SH-SY5Y (cell line): ENCODE measurements around the gene ZFHX3.
A peak's percentile ranks its signal among the peaks of the same experiment; 100 is the strongest.

Source experiments
- GATA2 ChIP-seq: IDR thresholded peaks from 2 replicates; pipeline ENCODE4 v1.6.1; 2011; ENCODE audit warnings: mild to moderate bottlenecking, low read depth, low read length
- GATA3 ChIP-seq: IDR thresholded peaks from 2 replicates; pipeline ENCODE4 v1.6.1; 2011; ENCODE audit warnings: low read depth, mild to moderate bottlenecking, low read length, moderate library complexity

The ZFHX3 gene

GRCh38 chr16:72814226-72814625 is 233.7 kb downstream of the ZFHX3 start:
- TF ChIP-seq GATA2 = no peak
- no peak for TF ChIP-seq GATA3

GRCh38 chr16:72812672-72813071 is 235.3 kb downstream of the ZFHX3 start:
- TF ChIP-seq GATA3 (no peak), GATA2 (no peak)

- TF ChIP-seq GATA2 (no peak), GATA3 (no peak)
Measured at GRCh38 chr16:72811876-72812275, 236.1 kb downstream of the ZFHX3 start.

GRCh38 chr16:72811188-72811720 is 236.7 kb downstream of the ZFHX3 start:
- TF ChIP-seq GATA3 (no peak), GATA2 (no peak)

- no peak for TF ChIP-seq GATA2
- TF ChIP-seq GATA3 = no peak
Measured at GRCh38 chr16:72810480-72810879, 237.4 kb downstream of the ZFHX3 start.

GRCh38 chr16:72809446-72809845 is 238.5 kb downstream of the ZFHX3 start:
- TF ChIP-seq GATA3 (no peak), GATA2 (no peak)

- TF ChIP-seq GATA2 (no peak), GATA3 (no peak)
Measured at GRCh38 chr16:72808754-72809153, 239.2 kb downstream of the ZFHX3 start.

- TF ChIP-seq GATA3 (no peak), GATA2 (0 out of 2 replicates have a peak, but pooled peaks have one; percentile 23)
Measured at GRCh38 chr16:72807245-72807644, 240.7 kb downstream of the ZFHX3 start.

GRCh38 chr16:72805486-72805885 is 242.4 kb downstream of the ZFHX3 start:
- TF ChIP-seq GATA3 (no peak), GATA2 (no peak)

- no peak for TF ChIP-seq GATA2
- TF ChIP-seq GATA3 = no peak
Measured at GRCh38 chr16:72800524-72801161, 247.3 kb downstream of the ZFHX3 start.

GRCh38 chr16:72798264-72798663 is 249.7 kb downstream of the ZFHX3 start:
- TF ChIP-seq GATA2 (no peak), GATA3 (no peak)

- TF ChIP-seq GATA3 = no peak
- no peak for TF ChIP-seq GATA2
Measured at GRCh38 chr16:72797621-72798020, 250.3 kb downstream of the ZFHX3 start.

GRCh38 chr16:72796222-72796621 is 251.7 kb downstream of the ZFHX3 start:
- TF ChIP-seq GATA3 (no peak), GATA2 (no peak)

- TF ChIP-seq GATA3 (no peak), GATA2 (no peak)
Measured at GRCh38 chr16:72794986-72795385, 252.9 kb downstream of the ZFHX3 start.

- no peak for TF ChIP-seq GATA3
- TF ChIP-seq GATA2 = no peak
Measured at GRCh38 chr16:72794319-72794718, 253.6 kb downstream of the ZFHX3 start.
